NCI-H146 treated with DMSO at 0.1 percent for 48 hours (cell line): ENCODE measurements around the gene TMEM163.
"Not testable (repeated sequence)": the region's sequence is repeated elsewhere in the genome, so short reads cannot be mapped to it uniquely, and the experiment has no call there.

Experiments
- DNase-seq: peaks from one replicate; lab custom pipeline; 2025; ENCODE audit not compliant: unreplicated experiment; lab: John Stamatoyannopoulos, UW

TMEM163 gene

GRCh38 chr2:134723742-134724141, 4.9 kb upstream of the TMEM163 start:
- not testable (repeated sequence) for DNase-seq

DNA sequence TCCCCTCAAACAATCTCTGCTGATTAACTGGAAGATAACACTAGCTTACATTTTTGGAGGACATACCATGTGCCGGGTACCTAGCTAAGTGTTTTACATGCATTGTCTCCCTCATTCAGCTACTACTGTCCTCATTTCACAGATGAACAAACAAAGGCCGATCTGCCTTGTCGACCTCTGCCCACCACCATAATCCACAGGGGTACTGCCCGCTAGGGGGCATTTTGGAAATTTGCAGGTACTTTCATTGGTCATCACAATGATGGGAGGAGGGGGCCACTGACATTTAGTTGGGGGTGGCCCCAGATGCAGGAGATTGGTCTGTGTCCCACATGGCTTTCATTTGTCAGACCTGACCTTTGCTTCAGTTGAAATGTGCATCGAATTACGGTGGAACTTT, 3.9 kb upstream of the TMEM163 start:
- no peak for DNase-seq

DNA sequence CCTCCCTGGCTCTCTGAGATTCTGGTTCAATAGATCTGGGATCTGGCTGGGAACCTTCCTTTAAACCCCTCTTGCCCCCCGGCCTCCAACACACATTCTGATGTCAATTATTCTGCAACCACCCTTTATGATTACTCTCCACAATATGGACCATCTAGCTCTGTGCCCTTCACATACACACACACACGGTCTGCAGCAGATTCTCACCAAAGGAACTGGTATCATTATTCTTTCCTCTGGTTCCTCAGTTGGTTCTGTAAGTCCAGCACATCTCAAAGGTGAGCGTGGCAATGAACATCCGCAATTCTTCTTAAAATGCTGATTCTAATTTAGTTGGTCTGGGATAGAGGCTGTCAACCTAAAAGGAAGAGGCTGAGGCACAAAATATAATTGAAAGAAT, 2.8 kb upstream of the TMEM163 start:
- no peak for DNase-seq

- no peak for DNase-seq
These were observed 580 bp downstream of the TMEM163 start for GRCh38 chr2:134718023-134718816.

- peak; percentile 20 for DNase-seq
These were observed 1.3 kb downstream of the TMEM163 start for GRCh38 chr2:134717286-134718022.

GRCh38 chr2:134716721-134717243, 2.0 kb downstream of the TMEM163 start:
- no peak for DNase-seq

DNA sequence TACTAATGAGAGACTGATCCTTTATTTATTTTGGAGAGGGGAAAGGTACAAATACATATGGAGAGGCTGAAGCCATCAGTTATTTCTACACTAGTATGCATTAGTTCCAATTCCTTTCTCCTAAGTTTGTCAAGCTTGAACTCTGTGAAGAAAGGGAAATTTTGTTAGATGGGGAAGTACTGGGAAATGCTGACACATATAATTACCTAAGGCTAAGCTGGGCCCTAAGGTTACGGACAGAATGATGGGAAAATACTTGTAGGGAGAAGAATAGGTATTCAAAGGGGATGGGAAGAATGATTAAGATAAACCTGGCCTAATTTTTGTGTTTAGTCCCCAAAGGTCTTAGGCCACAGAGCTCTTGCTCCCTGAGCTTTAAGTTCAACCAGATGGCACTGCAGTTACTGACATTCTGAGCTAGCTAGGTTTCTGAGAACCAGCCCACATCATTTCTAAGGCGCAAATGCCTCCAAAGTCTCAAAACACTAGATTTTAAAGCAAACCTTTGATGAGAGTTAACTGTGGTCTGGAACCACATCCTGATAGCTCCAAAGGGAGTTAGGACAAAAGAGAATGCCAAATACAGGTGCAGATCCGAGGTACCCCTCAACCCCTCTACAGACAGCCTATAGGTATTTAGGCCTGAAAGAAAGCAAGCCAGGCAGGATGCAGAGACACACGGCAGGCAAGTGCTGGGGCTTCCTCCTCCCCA, 2.7 kb downstream of the TMEM163 start:
- DNase-seq = no peak

DNA sequence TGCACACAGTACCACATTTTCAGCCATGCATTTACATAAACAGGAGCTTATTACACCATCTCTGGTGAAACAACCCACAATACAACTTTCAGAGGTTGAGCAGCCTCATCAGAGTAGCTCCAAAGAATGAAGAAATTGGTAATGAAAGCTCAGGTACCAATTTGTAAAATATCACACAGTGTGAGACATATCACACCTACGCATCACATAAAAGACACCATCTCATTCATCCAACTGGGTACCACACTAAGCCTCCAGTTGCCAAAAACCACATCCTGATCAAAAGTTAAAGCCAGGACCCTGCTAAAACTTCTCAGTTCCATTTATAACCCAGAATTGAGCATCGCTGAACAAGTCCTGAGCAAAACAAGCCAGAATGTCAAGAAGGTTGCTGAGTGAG, 4.6 kb downstream of the TMEM163 start:
- no peak for DNase-seq

GRCh38 chr2:134713606-134714005, 5.2 kb downstream of the TMEM163 start:
- DNase-seq = no peak

DNA sequence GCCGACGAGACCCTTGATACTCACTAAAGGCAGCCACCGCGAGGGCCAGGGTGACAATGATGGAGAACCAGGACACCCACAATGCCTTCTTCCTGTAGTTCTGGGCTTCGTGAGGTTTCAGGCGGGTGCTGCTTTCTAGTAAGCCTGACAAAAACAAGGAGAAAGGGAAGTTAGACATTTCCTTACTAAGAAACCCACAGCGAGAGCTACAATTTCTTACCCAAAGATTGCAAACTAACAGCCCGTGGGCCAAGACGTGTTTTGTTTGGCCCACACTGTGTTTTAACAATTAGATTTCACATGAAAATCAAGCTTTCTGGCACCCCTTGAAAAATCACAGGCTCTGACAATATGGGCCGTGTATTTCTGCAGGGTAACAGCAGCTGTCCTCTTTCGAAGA, 5.6 kb downstream of the TMEM163 start:
- DNase-seq = no peak

DNA sequence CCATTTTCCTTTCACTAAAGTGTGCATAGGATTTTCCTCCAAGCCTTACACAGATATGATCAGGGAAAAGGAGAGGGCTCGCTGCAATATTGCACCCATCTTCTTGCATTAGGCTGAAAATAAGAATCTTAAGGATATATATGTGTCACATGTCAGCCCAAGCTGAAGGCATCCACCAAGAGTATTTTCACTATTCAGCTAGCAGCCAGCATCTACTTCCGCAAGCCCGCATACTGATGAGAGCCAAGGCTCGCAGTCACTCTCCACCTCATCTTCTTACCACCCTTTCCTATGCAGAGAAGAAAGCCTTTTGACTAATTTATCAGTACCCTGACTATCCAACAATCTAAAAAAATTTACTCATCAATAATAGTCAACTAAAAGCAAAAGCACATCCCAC, 6.1 kb downstream of the TMEM163 start:
- no peak for DNase-seq

DNA sequence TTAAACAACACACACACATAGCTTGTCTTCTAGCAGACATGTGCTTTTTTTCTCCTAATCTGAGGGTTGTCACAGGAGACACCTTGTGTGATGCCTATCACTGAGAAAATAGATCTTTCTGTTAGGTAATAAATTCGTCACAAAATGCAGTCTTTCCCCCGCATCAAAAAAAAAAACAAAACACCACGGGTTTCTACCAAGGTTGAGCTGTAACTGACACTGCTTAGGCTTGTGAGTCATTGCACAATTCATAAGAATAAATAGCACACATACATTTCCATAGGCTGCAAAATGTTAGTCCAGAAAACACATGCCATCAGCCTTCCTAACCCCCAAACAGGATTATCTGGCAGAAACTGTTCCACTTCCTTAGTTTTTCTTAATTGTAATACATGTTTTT, 6.5 kb downstream of the TMEM163 start:
- no peak for DNase-seq

DNA sequence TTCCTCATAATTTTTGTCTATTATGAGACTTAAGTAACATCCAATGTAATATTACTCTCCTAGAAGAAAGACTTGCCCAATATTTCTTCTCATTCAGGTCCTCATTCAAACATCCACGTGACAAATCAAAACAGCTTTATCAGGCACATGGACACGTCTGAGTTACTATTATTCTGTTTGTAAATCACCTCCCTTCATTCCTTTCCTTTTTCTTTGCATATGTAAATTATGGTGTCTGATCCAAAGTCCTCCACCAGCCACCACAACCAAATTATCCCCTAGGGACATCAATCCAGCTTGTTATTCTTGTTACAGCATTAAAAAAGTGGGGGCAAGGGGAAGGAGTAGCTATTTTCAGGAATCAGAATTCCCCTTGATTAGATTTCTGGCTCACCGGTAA, 7.1 kb downstream of the TMEM163 start:
- DNase-seq = no peak

- no peak for DNase-seq
These were observed 11.5 kb downstream of the TMEM163 start for GRCh38 chr2:134707330-134707676.

GRCh38 chr2:134706587-134707329, 12.0 kb downstream of the TMEM163 start:
- no peak for DNase-seq

GRCh38 chr2:134705861-134706586, 12.8 kb downstream of the TMEM163 start:
- peak; percentile 25 for DNase-seq

GRCh38 chr2:134704173-134704572, 14.6 kb downstream of the TMEM163 start:
- no peak for DNase-seq

DNA sequence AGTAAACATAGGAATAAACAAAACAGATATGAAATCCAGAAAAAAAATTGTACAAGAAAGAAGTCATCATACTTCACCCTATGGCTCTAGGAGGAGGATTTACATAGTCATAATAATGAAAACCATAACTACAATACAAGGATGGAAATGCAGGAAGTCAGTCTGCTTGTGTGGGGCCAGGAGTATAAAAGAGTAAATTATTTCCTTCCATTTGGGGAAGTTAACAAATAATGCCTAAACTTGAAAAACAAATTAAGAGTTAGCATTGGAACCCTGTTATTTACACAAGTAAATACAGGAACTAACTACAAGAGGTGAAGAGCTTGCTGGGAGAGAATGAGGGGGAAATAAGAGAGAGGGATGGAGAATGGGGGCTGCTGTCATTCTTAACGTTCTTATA, 15.4 kb downstream of the TMEM163 start:
- no peak for DNase-seq

GRCh38 chr2:134700730-134701129, 18.1 kb downstream of the TMEM163 start:
- no peak for DNase-seq

- no peak for DNase-seq
These were observed 24.4 kb downstream of the TMEM163 start for GRCh38 chr2:134694411-134694810.
